ENCODE measurements around the gene RNF123.
A peak's percentile ranks its signal among the peaks of the same experiment; 100 is the strongest.

The RNF123 gene

GRCh38 chr3:49703443-49703927, 14.1 kb downstream of the RNF123 start:
- H3K9ac ChIP-seq (ENCODE audit: insufficient read length, low read depth): peak overlapping the region; percentile 46
- DNase-seq (ENCODE audit: low read depth, low spot score): no peak
- no peaks in the 10 kb centered on the region for H3K9me3 ChIP-seq (ENCODE audit: insufficient read depth, low read length)
- H3K4me1 ChIP-seq (ENCODE audit: insufficient read depth, insufficient read length): peaks cover 29% of the 10 kb centered on the region
- peaks cover 80% of the 10 kb centered on the region for H3K36me3 ChIP-seq (ENCODE audit: insufficient read depth, insufficient read length, low read length)
- TF ChIP-seq SUZ12 (IDR thresholded peaks at IDR 0.05; ENCODE audit: extremely low read depth, insufficient read depth, insufficient read length) (no peak), ZNF274 (IDR thresholded peaks at IDR 0.05; ENCODE audit: low read depth, low read length) (no peak), YY1 (IDR thresholded peaks at IDR 0.05; ENCODE audit: insufficient read depth, insufficient read length) (no peak)
- H3K27me3 ChIP-seq (ENCODE audit: insufficient read depth, insufficient read length): no peaks in the 10 kb centered on the region
- H3K4me3 ChIP-seq (ENCODE audit: insufficient read length, low read depth): no peak overlapping the region

GRCh38 chr3:49703956-49704355, 14.6 kb downstream of the RNF123 start:
- Histone ChIP-seq H3K4me3 (ENCODE audit: insufficient read length, low read depth) (no peak overlapping the region), H3K9ac (ENCODE audit: insufficient read length, low read depth) (peak overlapping the region; percentile 46), H3K9me3 (ENCODE audit: insufficient read depth, low read length) (no peaks in the 10 kb centered on the region), H3K27me3 (ENCODE audit: insufficient read depth, insufficient read length) (no peaks in the 10 kb centered on the region), H3K36me3 (ENCODE audit: insufficient read depth, insufficient read length, low read length) (peaks cover 75% of the 10 kb centered on the region), H3K4me1 (ENCODE audit: insufficient read depth, insufficient read length) (peaks cover 25% of the 10 kb centered on the region)
- no peak for TF ChIP-seq ZNF274 (IDR thresholded peaks at IDR 0.05; ENCODE audit: low read depth, low read length)
- TF ChIP-seq YY1 (IDR thresholded peaks at IDR 0.05; ENCODE audit: insufficient read depth, insufficient read length): no peak
- no peak for TF ChIP-seq SUZ12 (IDR thresholded peaks at IDR 0.05; ENCODE audit: extremely low read depth, insufficient read depth, insufficient read length)
- DNase-seq (ENCODE audit: low read depth, low spot score): no peak

- no peak for TF ChIP-seq YY1 (IDR thresholded peaks at IDR 0.05; ENCODE audit: insufficient read depth, insufficient read length)
- no peak for TF ChIP-seq ZNF274 (IDR thresholded peaks at IDR 0.05; ENCODE audit: low read depth, low read length)
- TF ChIP-seq SUZ12 (IDR thresholded peaks at IDR 0.05; ENCODE audit: extremely low read depth, insufficient read depth, insufficient read length): no peak
- H3K36me3 ChIP-seq (ENCODE audit: insufficient read depth, insufficient read length, low read length): peaks cover 75% of the 10 kb centered on the region
- H3K27me3 ChIP-seq (ENCODE audit: insufficient read depth, insufficient read length): no peaks in the 10 kb centered on the region
- H3K9ac ChIP-seq (ENCODE audit: insufficient read length, low read depth): no peak overlapping the region
- H3K4me3 ChIP-seq (ENCODE audit: insufficient read length, low read depth): no peak overlapping the region
- H3K9me3 ChIP-seq (ENCODE audit: insufficient read depth, low read length): no peaks in the 10 kb centered on the region
- peaks cover 22% of the 10 kb centered on the region for H3K4me1 ChIP-seq (ENCODE audit: insufficient read depth, insufficient read length)
- no peak for DNase-seq (ENCODE audit: low read depth, low spot score)
Measured at GRCh38 chr3:49704629-49705028, 15.3 kb downstream of the RNF123 start.

- Histone ChIP-seq H3K4me3 (ENCODE audit: insufficient read length, low read depth) (no peak overlapping the region), H3K36me3 (ENCODE audit: insufficient read depth, insufficient read length, low read length) (peaks cover 68% of the 10 kb centered on the region), H3K9me3 (ENCODE audit: insufficient read depth, low read length) (no peaks in the 10 kb centered on the region)
Measured at GRCh38 chr3:49705390-49705960, 16.1 kb downstream of the RNF123 start.

GRCh38 chr3:49706456-49707112, 17.2 kb downstream of the RNF123 start:
- Histone ChIP-seq H3K9me3 (ENCODE audit: insufficient read depth, low read length) (no peaks in the 10 kb centered on the region), H3K4me1 (ENCODE audit: insufficient read depth, insufficient read length) (peaks cover 18% of the 10 kb centered on the region), H3K36me3 (ENCODE audit: insufficient read depth, insufficient read length, low read length) (peaks cover 62% of the 10 kb centered on the region), H3K9ac (ENCODE audit: insufficient read length, low read depth) (no peak overlapping the region), H3K4me3 (ENCODE audit: insufficient read length, low read depth) (no peak overlapping the region), H3K27me3 (ENCODE audit: insufficient read depth, insufficient read length) (no peaks in the 10 kb centered on the region)
- TF ChIP-seq ZNF274 (IDR thresholded peaks at IDR 0.05; ENCODE audit: low read depth, low read length): no peak
- no peak for DNase-seq (ENCODE audit: low read depth, low spot score)

More at GRCh38 chr3:49705390-49705960, 16.1 kb downstream of the RNF123 start:
- TF ChIP-seq YY1 (IDR thresholded peaks at IDR 0.05; ENCODE audit: insufficient read depth, insufficient read length): no peak
- no peak for TF ChIP-seq ZNF274 (IDR thresholded peaks at IDR 0.05; ENCODE audit: low read depth, low read length)
- no peak for TF ChIP-seq SUZ12 (IDR thresholded peaks at IDR 0.05; ENCODE audit: extremely low read depth, insufficient read depth, insufficient read length)
- no peak overlapping the region for H3K9ac ChIP-seq (ENCODE audit: insufficient read length, low read depth)
- DNase-seq (ENCODE audit: low read depth, low spot score): no peak
- no peaks in the 10 kb centered on the region for H3K27me3 ChIP-seq (ENCODE audit: insufficient read depth, insufficient read length)
- H3K4me1 ChIP-seq (ENCODE audit: insufficient read depth, insufficient read length): peaks cover 21% of the 10 kb centered on the region

- Histone ChIP-seq H3K36me3 (ENCODE audit: insufficient read depth, insufficient read length, low read length) (peaks cover 59% of the 10 kb centered on the region), H3K4me1 (ENCODE audit: insufficient read depth, insufficient read length) (peaks cover 19% of the 10 kb centered on the region), H3K9me3 (ENCODE audit: insufficient read depth, low read length) (no peaks in the 10 kb centered on the region), H3K9ac (ENCODE audit: insufficient read length, low read depth) (no peak overlapping the region), H3K4me3 (ENCODE audit: insufficient read length, low read depth) (no peak overlapping the region), H3K27me3 (ENCODE audit: insufficient read depth, insufficient read length) (no peaks in the 10 kb centered on the region)
- TF ChIP-seq SUZ12 (IDR thresholded peaks at IDR 0.05; ENCODE audit: extremely low read depth, insufficient read depth, insufficient read length) (no peak), YY1 (IDR thresholded peaks at IDR 0.05; ENCODE audit: insufficient read depth, insufficient read length) (no peak), ZNF274 (IDR thresholded peaks at IDR 0.05; ENCODE audit: low read depth, low read length) (no peak)
- DNase-seq (ENCODE audit: low read depth, low spot score): no peak
Measured at GRCh38 chr3:49707113-49707480, 17.7 kb downstream of the RNF123 start.

GRCh38 chr3:49709852-49710251, 20.5 kb downstream of the RNF123 start:
- Histone ChIP-seq H3K9me3 (ENCODE audit: insufficient read depth, low read length) (no peaks in the 10 kb centered on the region), H3K36me3 (ENCODE audit: insufficient read depth, insufficient read length, low read length) (peaks cover 49% of the 10 kb centered on the region)
- TF ChIP-seq SUZ12 (IDR thresholded peaks at IDR 0.05; ENCODE audit: extremely low read depth, insufficient read depth, insufficient read length) (no peak), YY1 (IDR thresholded peaks at IDR 0.05; ENCODE audit: insufficient read depth, insufficient read length) (no peak), ZNF274 (IDR thresholded peaks at IDR 0.05; ENCODE audit: low read depth, low read length) (no peak)

More at GRCh38 chr3:49709852-49710251, 20.5 kb downstream of the RNF123 start:
- peaks cover 20% of the 10 kb centered on the region for H3K4me1 ChIP-seq (ENCODE audit: insufficient read depth, insufficient read length)
- no peak for DNase-seq (ENCODE audit: low read depth, low spot score)
- no peak overlapping the region for H3K9ac ChIP-seq (ENCODE audit: insufficient read length, low read depth)
- H3K4me3 ChIP-seq (ENCODE audit: insufficient read length, low read depth): no peak overlapping the region
- no peaks in the 10 kb centered on the region for H3K27me3 ChIP-seq (ENCODE audit: insufficient read depth, insufficient read length)
